GM21576 (cell line): ENCODE data around the gene ZBED1.
"Not testable (repeated sequence)": the region's sequence is repeated elsewhere in the genome, so short reads cannot be mapped to it uniquely, and the experiment has no call there.

ENCODE experiments used
- ATAC-seq: cut with Tn5 transposase; IDR thresholded peaks from one replicate; pipeline ENCODE4 v1.9.1; 2021; ENCODE audit warnings: mild to moderate bottlenecking, moderate library complexity; ENCODE audit not compliant: unreplicated experiment

The ZBED1 gene

GRCh38 chrX:2498781-2499302 is 1.9 kb downstream of the ZBED1 start:
- ATAC-seq = no peak

GRCh38 chrX:2497961-2498780 is 2.6 kb downstream of the ZBED1 start:
- ATAC-seq = no peak

GRCh38 chrX:2495595-2495994 is 5.2 kb downstream of the ZBED1 start:
- no peak for ATAC-seq

DNA sequence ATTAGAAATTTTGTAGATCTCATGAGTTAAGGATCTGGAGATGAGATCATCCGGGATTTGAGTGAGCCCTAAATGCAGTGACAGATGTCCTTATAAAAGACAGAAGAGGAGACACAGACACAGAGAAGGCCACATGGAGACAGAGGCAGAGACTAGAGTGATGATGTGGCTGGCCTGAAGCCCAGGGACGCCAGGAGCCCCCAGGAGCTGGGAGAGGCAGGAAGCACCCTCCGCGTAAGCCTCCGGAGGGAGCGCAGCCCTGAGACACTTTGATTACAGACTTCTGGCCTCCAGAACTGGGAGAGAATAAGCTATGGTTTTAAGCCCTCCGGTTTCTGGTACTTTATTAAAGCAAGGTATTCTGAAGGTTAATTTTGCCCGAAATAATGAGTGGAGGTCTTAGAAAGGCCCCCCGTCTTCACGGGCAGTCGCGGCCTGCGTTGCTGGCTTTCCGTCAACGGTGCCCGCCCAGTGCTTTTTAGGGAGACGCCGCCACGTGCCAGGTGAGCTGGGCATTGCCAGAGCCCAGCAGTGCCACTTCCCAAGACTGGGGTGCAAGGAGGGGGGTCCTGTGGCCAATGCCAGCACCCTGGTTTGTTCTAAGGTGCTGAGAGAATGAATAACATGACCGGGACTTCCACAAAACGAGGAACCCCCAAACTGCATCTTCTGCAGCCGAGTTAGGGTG is 8.1 kb downstream of the ZBED1 start:
- ATAC-seq = no peak

GRCh38 chrX:2490634-2491033 is 10.1 kb downstream of the ZBED1 start:
- no peak for ATAC-seq

GRCh38 chrX:2489446-2490445 is 11.0 kb downstream of the ZBED1 start:
- ATAC-seq = no peak

- no peak for ATAC-seq
Measured at GRCh38 chrX:2488621-2489285, 12.0 kb downstream of the ZBED1 start.

DNA sequence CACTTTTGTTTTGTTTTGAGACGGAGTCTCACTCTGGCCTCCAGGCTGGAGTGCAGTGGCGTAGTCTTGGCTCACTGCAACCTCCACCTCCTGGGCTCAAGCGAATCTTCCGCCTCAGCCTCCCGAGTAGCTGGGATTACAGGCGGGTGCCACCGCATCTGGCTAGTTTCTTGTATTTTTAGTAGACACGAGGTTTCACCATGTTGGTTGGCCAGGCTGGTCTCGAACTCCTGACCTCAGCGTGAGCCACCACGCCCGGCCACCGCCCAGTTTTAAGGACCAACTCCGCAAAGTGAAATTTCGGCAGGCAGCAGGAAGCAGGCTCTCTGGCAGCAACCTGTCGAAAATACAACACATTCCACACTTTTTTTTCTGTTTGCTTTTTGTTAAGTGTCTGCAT is 13.4 kb downstream of the ZBED1 start:
- ATAC-seq = no peak

- ATAC-seq = no peak
Measured at GRCh38 chrX:2486476-2487133, 14.2 kb downstream of the ZBED1 start.

GRCh38 chrX:2485789-2486345 is 14.9 kb downstream of the ZBED1 start:
- ATAC-seq = no peak

- ATAC-seq = no peak
Measured at GRCh38 chrX:2484721-2485648, 15.8 kb downstream of the ZBED1 start.

DNA sequence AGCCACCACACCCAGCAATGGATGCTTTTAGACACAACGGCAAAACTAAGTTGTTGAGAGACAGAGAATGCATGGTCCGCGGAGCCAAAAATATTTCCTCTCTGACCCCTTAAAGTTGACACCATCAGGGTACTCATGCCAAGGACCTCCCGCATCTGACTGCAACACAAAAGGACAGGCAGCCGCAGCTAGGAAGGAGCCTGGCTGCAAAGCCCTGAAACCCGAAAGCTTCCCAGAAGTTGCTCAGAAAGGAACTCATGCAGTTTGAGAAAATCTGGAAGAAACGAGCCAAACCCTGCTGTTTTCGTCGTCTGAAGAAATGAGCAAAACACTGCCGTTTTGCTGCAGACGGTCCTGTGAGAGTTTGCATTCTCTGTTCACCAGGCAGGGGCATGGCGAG is 16.5 kb downstream of the ZBED1 start:
- ATAC-seq = no peak

DNA sequence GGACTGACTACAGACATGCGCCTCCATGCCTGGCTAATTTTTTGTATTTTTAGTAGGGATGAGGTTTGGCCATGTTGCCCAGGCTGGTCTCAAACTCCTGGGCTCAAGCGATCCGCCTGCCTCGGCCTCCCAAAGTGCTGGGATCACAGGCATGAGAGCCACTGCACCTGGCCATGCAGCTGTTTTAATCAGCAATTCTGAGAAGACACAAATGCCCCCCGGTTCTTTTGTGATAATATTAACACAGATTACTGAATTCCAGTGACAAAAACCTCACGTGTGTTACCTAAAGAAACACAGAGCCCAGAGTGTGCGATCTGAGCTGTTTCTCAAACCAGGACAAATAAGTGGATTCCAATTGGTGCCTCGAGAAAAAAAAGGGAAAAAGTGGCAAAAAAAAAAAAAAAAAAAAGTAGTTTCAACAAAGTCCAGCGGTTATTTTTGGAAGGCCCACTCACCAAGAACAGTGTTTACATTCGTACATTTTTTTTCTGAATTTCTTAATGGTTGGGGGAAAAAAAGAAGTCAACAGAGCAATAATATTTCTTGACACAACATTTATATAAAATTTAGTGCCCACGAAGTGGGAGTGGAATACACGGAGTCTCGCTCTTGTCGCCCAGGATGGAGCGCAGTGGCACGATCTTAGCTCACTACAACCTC is 17.2 kb downstream of the ZBED1 start:
- no peak for ATAC-seq

DNA sequence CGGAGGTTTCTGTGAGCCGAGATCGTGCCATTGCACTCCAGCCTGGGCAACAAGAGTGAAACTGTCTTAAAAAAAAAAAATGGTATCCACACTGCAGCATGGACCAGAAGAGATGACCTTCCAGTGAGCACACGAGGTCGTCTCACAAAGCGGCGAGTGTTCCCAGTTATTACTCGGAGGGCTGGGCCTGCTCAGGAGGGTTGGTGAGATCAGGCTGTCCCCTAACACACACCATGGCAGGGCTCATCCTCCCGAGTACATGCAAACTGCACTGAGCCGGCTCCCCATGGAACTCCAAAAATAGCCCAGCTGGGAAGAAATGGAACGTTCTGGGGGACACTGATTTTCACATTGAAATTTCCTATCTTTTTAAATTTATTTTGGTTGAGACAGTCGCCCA is 19.2 kb downstream of the ZBED1 start:
- not testable (repeated sequence) for ATAC-seq

DNA sequence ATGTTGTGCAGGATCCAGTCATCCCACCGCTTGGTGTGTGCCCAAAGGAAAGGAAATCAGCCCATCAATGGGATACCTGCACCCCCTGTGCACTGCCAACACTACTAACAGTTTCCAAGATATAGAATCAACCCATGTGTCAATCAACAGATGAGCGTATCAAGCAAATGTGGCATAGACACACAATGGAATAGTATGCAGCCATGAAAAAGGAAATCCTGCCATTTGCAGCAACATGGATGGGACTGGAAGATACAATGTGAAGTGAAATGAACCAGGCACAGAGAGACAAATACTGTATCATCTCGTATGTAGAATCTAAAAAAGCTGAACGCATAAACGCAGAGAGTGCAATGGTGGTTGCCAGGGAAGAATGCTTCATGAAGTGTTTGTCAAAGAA is 20.8 kb downstream of the ZBED1 start:
- not testable (repeated sequence) for ATAC-seq

- ATAC-seq = no peak
Measured at GRCh38 chrX:2479420-2479780, 21.4 kb downstream of the ZBED1 start.

GRCh38 chrX:2478546-2479419 is 22.0 kb downstream of the ZBED1 start:
- ATAC-seq = no peak
